Esophagus squamous epithelium (tissue), 5 donors: Measurements from ENCODE around the gene ITFG1. TPM values are rescaled to one million over a fixed set of nuclear protein-coding genes. Genes with fewer than 3 reads are reported as not detected.

Source experiments
- DNase-seq: peaks from one replicate; lab custom pipeline; 2025; lab: John Stamatoyannopoulos, UW
- H3K27ac ChIP-seq, 4 donors: fragments of 200-600 bp; sonication (generic); one replicate each; pipeline ENCODE4 v1.5.1; 2016 to 2019; ENCODE audit warnings: mild to moderate bottlenecking in 1 of 4
- H3K27me3 ChIP-seq, 4 donors: fragments of 200-600 bp; sonication (generic); 1 replicate in 3 of 4; 2 replicates in 1 of 4; pipeline versions ENCODE4 v1.5.1 to v1.6.0; 2017 to 2021; ENCODE audit warnings: antibody characterized with exemption in 1 of 4
- H3K36me3 ChIP-seq, 3 donors: fragments of 200-600 bp; sonication (generic); one replicate each; pipeline ENCODE4 v1.5.1; 2016 to 2019
- H3K4me1 ChIP-seq, 3 donors: fragments of 200-600 bp; sonication (generic); one replicate each; pipeline ENCODE4 v1.5.1; 2017 to 2019
- H3K4me3 ChIP-seq, 4 donors: fragments of 200-600 bp; sonication (generic); 1 replicate in 3 of 4; 2 replicates in 1 of 4; pipeline ENCODE4 v1.5.1; 2016 to 2019; ENCODE audit warnings: mild to moderate bottlenecking in 2 of 4, moderate library complexity in 1 of 4
- H3K9me3 ChIP-seq, 3 donors: fragments of 200-600 bp; sonication (generic); one replicate each; pipeline ENCODE4 v1.5.1; 2016 to 2019
- CTCF ChIP-seq, 6 experiments: fragments of 450-650 bp in 4 of 6; fragments of 200-600 bp in 2 of 6; sonication (generic) in 2 of 6; IDR thresholded peaks; one replicate each; pipeline ENCODE4 v1.5.1; 2016 to 2019; ENCODE audit warnings: antibody characterized with exemption in 6 of 6, mild to moderate bottlenecking in 4 of 6, moderate library complexity in 4 of 6
- POLR2A ChIP-seq, 4 donors: fragments of 450-650 bp; IDR thresholded peaks; one replicate each; pipeline ENCODE4 v1.6.1; 2017; ENCODE audit warnings: antibody characterized with exemption in 4 of 4, mild to moderate bottlenecking in 4 of 4, moderate library complexity in 3 of 4
- WGBS, 2 donors: methylation state at CpG; one replicate each; pipeline ENCODE4 v1.1.5; 2018; 5-methylcytosine and 5-hydroxymethylcytosine counted together
- intact Hi-C: fragments of 100-400 bp; cut with DNase I; formaldehyde crosslinking; loops from one replicate; pipeline ENCODE4 v1.15.0; 2022
- total RNA-seq, 4 donors: library from RNA; depleted of rRNA; stranded (reverse); fragments of >200 nt; gene quantifications; one replicate each; pipeline ENCODE4 v1.1.0, GENCODE V29; 2016
- donor health status: DM: yes; HTN: yes; CAD: no.

Gene ITFG1
- total RNA-seq, 4 donors from 2014 or later = 16.1 to 31.9 (median 26.4) TPM

DNA sequence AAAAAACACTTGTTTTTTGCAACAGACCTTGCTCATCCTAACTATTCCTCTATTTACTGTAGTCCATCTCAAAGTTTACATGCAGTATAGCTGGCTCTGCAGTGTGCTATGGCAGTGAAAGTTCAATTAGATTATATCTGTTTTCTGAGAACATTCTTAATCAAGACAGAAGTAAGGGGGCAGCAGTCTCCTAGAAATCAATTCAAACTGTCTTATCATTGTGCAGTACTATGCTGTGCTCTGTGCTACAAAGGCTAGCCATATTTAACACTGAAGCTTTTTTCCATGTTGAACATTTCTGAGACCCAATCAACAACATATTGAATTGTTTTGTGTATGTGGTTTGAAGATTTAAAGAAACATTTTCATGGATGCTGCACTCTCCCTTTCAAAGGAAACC, 328.6 kb downstream of the ITFG1 start:
- TF ChIP-seq POLR2A (IDR thresholded peaks at IDR 0.05) (no peak), CTCF (IDR thresholded peaks at IDR 0.05) (no peak)
- H3K27ac ChIP-seq = no peak overlapping the region
- no peaks in the 10 kb centered on the region for H3K27me3 ChIP-seq
- peaks cover 0 to 10% (median 0%) of the 10 kb centered on the region in 3 donors for H3K4me1 ChIP-seq
- H3K9me3 ChIP-seq = no peaks in the 10 kb centered on the region
- intact Hi-C loops = no loop called here
- no peak overlapping the region for H3K4me3 ChIP-seq
- H3K36me3 ChIP-seq = no peaks in the 10 kb centered on the region
- DNase-seq = no peak

DNA sequence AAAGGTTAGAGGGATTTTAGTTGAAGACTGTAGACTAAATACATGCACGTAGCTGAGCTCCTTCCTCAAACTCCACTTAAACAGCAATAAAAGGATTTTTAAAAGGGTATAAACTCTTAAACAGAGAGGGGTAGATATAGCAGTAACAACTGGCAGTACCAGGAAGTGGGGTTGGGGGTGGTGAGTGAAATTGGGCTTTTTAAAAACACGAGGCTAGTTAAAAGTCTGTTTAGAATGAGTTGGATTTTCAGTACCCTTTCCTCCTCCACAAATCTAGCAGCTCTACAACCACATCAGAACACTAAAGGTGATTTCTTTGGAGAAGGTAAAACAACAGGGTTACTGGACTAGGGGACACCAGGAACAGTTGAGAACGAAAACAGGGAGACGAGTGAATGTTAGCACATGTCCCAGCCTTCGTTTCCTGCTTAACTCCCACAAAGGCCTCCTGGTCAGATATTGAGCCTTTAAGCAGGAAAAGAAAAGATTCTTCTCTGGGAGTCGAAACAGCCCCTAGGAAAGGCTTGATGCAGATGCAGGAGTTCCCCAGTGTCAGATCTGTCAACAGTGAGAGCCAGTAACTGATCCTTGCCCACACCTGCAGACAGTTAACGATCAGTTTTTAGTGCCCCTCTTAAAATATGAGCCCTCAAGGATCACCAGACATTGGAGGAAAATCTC, 331.0 kb downstream of the ITFG1 start:
- Histone ChIP-seq H3K4me1 (no peaks in the 10 kb centered on the region), H3K36me3 (no peaks in the 10 kb centered on the region), H3K27me3 (no peaks in the 10 kb centered on the region), H3K4me3 (no peak overlapping the region), H3K27ac (no peak overlapping the region), H3K9me3 (no peaks in the 10 kb centered on the region)
- no peak for TF ChIP-seq POLR2A (IDR thresholded peaks at IDR 0.05)
- TF ChIP-seq CTCF (IDR thresholded peaks at IDR 0.05) = no peak
- WGBS, 2 donors = 79 to 81% methylated on average over 7 of the region's 7 CpGs
- intact Hi-C loops = no loop called here
- DNase-seq = no peak

GRCh38 chr16:47127541-47127940, 333.3 kb downstream of the ITFG1 start:
- Histone ChIP-seq H3K27ac (no peak overlapping the region), H3K27me3 (no peaks in the 10 kb centered on the region), H3K9me3 (no peaks in the 10 kb centered on the region), H3K4me1 (no peaks in the 10 kb centered on the region), H3K36me3 (no peaks in the 10 kb centered on the region), H3K4me3 (no peak overlapping the region)
- 89 to 90% methylated on average over 3 of the region's 3 CpGs for whole genome bisulfite sequencing, 2 donors
- TF ChIP-seq CTCF (IDR thresholded peaks at IDR 0.05) = no peak
- no peak for TF ChIP-seq POLR2A (IDR thresholded peaks at IDR 0.05)
- no peak for DNase-seq
- intact Hi-C loops = no loop called here

DNA sequence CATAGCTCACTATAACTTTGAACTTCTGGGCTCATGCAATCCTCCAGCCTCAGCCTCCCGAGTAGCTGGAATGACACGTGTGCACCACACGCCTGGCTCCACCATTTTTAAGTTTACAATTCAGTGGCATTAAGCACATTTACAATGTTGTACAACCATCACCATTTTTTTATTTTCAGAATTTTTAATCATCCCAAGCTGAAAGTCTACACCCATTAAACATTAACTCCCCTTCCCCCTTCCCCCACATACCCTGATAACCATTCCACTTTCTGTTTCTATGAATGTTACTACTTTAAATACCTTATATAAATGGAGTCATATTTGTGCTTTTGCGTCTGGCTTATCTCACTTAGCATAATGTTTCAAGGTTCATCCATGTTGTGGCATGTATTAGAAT, 335.1 kb downstream of the ITFG1 start:
- Histone ChIP-seq H3K4me1 (no peaks in the 10 kb centered on the region), H3K4me3 (no peak overlapping the region), H3K27ac (no peak overlapping the region), H3K9me3 (no peaks in the 10 kb centered on the region), H3K36me3 (no peaks in the 10 kb centered on the region), H3K27me3 (no peaks in the 10 kb centered on the region)
- no peak for DNase-seq
- TF ChIP-seq CTCF (IDR thresholded peaks at IDR 0.05) (no peak), POLR2A (IDR thresholded peaks at IDR 0.05) (no peak)
- WGBS, 2 donors = 91 to 92% methylated on average over 4 of the region's 4 CpGs
- intact Hi-C loops = no loop called here

GRCh38 chr16:47113130-47113529, 347.7 kb downstream of the ITFG1 start:
- Histone ChIP-seq H3K27ac (no peak overlapping the region), H3K4me3 (no peak overlapping the region), H3K27me3 (no peaks in the 10 kb centered on the region), H3K36me3 (no peaks in the 10 kb centered on the region), H3K9me3 (no peaks in the 10 kb centered on the region), H3K4me1 (no peaks in the 10 kb centered on the region)
- intact Hi-C loops = no loop called here
- DNase-seq = no peak
- WGBS, 2 donors = 78 to 91% methylated on average over 2 of the region's 2 CpGs
- TF ChIP-seq CTCF (IDR thresholded peaks at IDR 0.05) = no peak
- no peak for TF ChIP-seq POLR2A (IDR thresholded peaks at IDR 0.05)
